HG02981 (cell line): Measurements from ENCODE around the gene EPHB6.

ENCODE experiments used
- ATAC-seq: cut with Tn5 transposase; IDR thresholded peaks from one replicate; pipeline ENCODE4 v1.9.1; 2021; ENCODE audit warnings: mild to moderate bottlenecking, moderate library complexity; ENCODE audit not compliant: unreplicated experiment

EPHB6 gene

GRCh38 chr7:142876236-142876960 lies 21.5 kb downstream of the EPHB6 start:
- ATAC-seq = no peak

DNA sequence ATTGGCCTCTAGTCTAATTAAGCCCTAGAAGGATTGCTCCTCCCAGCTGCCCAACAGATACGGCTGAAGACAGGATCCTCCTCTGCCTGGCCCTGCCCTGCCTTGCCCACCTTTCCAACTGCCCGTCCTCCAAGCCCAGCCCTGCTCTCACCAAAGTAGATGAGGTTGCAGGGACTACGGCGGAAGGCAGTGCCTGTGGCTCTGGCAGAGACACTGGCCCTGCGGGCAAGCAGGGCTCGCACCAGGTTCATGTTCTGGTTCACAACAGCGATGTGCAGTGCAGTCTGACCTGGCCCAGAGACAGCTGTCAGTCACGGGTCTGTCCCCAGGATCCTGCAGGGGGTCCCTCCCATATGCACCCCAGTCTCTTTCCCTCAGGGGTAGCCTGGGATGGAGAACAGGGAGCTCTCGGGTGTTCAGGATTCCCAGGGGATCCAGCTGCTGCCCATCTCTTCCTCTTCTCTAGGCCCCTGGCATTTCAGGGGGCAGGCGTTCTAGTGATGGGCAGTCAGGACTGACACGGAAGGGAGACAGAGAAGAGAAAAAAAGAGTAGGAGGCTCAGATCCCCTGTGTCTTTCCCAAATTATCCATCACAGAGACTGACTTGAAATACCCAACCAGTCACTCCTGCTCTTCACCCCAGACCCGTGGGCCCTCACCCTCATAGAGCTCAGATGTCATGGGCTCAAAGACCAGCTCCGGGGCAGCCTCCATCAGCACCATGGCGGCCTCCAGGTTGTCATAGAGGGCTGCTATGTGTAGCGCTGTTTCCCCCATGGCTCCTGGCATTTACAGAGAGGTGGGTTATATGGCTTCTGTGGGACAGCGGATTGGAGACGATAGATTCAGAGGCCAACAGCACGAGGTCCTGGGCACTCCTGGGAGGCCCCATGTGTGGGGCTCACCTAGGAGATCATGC lies 22.4 kb downstream of the EPHB6 start:
- no peak for ATAC-seq

DNA sequence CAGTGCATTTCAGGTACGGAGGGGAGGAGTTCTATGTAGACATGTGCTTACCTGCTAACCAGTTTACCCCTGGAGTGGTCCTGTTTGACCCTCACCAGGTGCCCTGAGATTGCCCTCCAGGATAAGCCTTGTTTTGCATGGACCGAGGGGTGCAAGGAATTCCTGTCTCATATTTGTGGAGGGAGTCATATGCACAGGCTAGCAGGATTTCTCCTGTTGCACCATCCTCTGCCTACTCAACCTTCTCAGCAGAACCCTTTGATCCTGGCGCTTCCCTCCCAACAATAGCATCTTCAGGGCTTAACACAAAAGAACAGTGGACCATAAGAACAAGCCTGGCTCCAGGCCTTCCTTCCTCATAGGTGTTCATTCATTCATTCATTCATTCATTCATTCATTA lies 23.4 kb downstream of the EPHB6 start:
- ATAC-seq = no peak

DNA sequence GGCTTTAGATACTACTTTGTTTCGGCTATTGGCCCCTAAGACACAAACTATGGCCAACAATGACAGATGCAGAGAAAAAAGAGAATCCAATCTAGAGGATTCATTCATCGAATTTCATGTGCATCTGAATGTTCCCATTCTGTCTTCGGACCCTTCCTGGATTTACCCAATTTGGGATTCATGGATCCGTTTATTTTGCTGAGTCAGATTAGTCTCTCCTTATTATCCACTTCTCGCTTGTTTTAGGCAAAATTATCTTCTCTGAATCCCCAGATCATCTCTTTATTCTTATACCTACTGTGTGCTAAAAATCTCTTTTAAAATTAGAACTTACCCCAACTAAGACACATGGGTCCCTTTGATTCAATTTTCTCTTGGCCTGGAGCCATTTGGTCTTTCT lies 24.2 kb downstream of the EPHB6 start:
- ATAC-seq = no peak

- peak; percentile 67 for ATAC-seq
Observed at GRCh38 chr7:142880876-142881505, 26.1 kb downstream of the EPHB6 start.

GRCh38 chr7:142881586-142882337 lies 26.9 kb downstream of the EPHB6 start:
- no peak for ATAC-seq

- ATAC-seq = no peak
Observed at GRCh38 chr7:142882338-142882678, 27.4 kb downstream of the EPHB6 start.

DNA sequence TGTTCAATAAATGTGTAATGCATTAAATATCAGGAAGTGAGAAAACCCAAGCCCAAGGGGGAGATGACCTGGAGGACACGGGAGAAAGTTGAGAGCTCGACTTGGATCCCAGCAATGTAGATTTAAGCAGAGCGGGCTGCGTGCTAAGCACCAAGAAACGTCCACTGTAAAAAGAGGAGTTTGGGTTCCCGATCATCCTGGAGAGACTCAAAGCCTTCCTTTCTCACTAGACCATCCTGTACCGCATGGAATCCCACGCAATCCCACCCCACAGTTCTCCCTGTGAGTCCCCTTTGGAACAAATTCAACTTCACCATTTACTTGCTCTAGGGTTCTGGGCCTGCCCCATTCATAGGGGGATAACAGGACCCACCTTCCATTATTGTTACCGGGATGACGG lies 28.3 kb downstream of the EPHB6 start:
- ATAC-seq = no peak

GRCh38 chr7:142883571-142884285 lies 28.9 kb downstream of the EPHB6 start:
- no peak for ATAC-seq

GRCh38 chr7:142884286-142884640 lies 29.4 kb downstream of the EPHB6 start:
- no peak for ATAC-seq

DNA sequence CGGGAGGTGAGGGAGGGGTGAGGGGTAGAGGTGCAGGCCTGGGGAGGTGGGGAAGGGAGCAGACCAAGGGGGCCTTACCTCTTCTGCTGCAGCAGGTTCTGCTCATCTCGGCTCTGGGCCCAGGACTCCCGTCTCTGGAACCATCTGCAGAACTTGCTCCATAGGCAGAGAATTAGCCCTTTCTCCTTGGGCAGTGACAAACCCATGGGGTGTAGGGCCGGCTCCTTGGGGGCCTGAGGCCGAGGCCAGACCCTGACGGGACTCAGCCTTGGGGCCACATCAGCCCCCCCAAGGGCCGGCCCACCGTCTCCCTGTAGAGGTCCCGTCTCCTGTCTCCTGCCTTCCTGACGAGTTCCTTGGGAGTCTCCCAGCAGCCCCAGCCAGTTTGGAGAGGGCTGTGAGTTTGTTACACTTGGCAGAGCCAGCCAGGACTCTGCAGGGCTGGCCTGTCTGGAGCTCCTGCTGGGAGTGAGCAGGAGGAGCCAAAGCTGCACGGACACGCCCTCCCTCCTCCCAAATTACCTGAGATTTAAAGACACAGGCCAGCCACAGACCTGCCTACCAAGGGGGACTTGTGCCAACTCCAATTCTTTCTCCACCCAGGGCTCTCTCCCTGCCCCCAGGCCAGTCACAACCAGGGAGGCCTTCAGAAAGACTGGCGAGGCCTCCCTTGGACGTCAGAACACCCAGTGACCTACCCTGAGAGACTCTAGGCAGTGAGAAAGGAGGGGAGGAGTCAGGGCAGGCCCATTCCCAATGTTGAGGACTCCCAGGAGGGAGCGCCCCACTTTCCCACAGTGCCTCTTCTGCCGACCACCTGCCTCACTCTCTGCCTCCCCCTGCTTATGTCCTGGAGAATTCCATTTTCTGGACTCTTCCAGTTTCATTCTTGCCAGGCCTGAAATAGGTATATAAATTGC lies 30.7 kb downstream of the EPHB6 start, which contains the start of gene TRPV6:
Gene TRPV6, minus strand, starts transcription at position 435 of the 920 bp plus-strand sequence.
- no peak for ATAC-seq

DNA sequence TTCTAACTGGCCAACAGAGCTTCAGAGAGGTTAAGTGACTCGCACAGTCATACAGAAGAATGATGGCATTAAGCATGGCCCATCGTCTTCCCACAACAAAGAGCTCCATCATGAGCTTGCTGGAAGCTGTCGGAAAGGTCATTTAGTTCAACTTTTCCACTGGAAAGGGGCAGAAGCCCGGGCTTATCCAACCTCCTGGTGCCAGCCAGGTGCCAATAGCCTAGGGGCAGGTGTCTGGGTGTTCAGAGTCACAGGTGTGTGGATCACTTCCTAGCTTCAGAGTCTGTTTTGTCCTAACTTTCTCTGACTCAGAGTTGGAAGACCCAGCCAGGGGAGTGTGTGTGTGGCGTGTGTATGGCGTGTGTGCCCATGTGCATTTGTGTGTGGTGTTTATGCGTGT lies 32.0 kb downstream of the EPHB6 start:
- no peak for ATAC-seq

DNA sequence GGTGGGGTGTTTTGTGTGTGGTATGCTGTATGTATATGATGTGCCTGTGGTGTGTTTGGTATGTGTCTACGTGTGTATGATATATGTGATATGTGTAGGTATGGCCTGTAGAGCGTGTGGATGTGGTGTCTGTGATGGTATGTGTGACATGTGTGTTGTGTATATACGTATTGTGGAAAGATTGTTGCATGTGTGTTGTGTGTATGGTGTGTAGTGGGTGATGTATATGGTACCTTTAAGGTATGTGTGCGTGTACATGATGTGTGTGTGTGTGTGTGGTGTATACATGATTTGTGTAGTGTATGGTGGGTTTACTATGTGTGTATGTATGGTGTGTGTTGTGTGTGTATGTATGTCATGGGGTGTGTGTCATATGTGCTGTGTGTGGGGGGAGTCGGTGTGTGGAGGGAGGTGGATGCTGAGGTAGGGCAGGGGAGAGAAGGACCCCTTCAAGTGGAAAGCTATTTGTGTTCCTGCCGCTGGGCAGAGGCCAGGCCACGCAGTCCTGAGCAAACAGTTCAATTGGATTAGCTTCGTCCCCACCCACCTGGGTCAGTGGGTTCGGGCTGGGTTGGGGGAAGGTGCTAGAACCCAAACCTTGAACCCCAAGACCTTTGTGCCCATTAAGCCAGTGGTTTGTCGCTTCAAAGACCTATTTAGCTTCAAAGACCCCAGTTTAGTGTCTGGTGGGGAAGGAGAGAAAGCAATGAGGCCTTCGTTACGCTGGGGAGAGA lies 32.6 kb downstream of the EPHB6 start:
- ATAC-seq = no peak

- no peak for ATAC-seq
Observed at GRCh38 chr7:142889816-142890215, 34.9 kb downstream of the EPHB6 start.

DNA sequence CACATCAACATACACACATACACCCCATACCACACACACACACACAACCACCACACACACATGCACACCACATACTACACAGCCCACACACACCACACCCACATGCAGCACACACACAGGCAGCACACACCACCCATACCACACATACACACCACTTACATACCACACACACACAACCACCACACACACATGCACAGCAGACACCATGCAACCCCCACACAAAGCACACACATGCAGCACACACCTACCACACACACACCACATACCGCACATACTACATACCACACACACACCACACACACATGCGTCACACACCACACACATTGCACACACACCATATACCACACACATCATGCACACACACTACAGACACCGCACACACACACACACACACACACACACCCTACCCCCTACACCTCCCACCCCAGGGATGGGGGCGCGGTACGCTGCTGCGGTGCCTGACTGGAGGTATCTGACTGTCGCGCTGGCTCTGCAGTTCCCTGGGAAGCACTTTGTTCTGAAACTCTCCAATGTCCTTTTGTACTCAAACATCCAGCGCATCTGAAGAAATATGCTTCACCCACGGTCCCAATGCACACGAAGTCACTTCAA lies 36.1 kb downstream of the EPHB6 start:
- no peak for ATAC-seq

DNA sequence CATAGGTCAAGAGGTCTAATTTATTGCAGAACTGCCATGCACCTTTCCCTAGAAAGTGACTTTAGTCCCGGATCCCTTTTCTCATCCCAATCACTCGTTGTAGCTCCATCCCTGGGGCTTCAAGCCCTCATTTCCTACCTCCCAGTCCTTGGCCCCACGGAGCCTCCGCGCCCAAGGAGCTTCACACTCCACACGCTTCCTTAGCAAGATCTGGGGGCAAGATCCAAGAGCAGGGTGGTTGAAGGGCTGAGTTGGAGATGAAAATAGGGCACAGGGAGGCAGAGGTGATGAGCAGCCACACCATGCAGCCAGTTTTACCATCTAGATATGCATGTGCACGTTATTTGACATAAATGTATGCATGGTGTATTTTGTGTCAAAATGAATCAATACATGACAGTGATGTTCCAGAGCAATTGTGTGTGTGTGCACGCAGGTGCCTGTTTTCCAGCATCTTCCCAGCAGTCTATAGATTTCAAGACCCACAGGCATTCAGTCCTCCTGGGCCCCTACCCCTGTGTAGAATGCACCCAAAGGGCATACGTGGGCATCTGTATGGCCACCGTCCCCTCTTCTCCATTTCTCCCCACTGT lies 36.7 kb downstream of the EPHB6 start:
- no peak for ATAC-seq

GRCh38 chr7:142892951-142893350 lies 38.1 kb downstream of the EPHB6 start:
- no peak for ATAC-seq
